HG02840 (cell line): ENCODE results near the gene MS4A6E.

ENCODE experiments used
- ATAC-seq: cut with Tn5 transposase; IDR thresholded peaks from one replicate; pipeline ENCODE4 v1.9.1; 2021; ENCODE audit warnings: mild to moderate bottlenecking, moderate library complexity, moderate number of reproducible peaks; ENCODE audit not compliant: unreplicated experiment, low FRiP score

The MS4A6E gene

GRCh38 chr11:60371386-60371785 is 44.3 kb downstream of the MS4A6E start:
- ATAC-seq, result no peak

DNA sequence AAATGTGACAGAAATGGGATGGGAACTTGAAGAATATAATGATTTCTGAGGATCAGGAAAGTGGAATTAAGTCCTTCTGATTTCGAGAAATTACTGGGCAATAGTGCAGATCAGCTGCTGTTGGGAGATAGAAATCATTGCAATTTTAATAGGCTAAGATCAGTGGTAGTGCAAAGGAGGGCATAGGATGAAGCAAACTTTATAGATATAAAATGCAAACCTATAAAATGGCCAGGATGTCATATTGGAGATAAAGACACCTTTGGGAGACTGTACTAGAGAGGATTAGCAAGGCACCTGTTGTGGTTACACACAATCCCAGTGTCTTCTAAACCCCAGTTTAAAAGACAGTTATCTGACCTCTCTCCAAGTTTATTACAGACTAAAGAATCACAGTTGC is 44.8 kb downstream of the MS4A6E start:
- no peak for ATAC-seq

DNA sequence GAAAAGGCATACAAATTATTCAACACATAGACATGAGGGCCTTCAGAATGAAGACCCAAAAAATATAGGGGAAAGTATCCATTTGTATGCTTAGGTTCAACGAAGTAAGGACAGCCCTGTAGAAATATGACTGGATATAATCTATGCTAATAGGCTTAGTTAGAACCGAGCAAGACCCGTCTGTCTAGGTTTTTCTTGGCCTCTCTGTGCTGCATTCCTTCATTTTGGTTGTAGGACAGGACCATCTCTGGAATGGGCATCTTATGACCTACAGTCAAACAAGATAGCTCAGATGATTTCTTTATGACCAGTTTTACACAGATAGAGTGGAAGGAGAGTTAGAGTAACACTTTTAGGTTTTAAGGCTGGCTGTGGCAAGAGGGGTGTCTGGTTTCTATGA is 45.7 kb downstream of the MS4A6E start:
- ATAC-seq, result no peak

- no peak for ATAC-seq
Measured at GRCh38 chr11:60375316-60375715, 48.3 kb downstream of the MS4A6E start.

GRCh38 chr11:60376601-60377000 is 49.5 kb downstream of the MS4A6E start:
- no peak for ATAC-seq

GRCh38 chr11:60377401-60378136 is 50.5 kb downstream of the MS4A6E start:
- ATAC-seq, result no peak

DNA sequence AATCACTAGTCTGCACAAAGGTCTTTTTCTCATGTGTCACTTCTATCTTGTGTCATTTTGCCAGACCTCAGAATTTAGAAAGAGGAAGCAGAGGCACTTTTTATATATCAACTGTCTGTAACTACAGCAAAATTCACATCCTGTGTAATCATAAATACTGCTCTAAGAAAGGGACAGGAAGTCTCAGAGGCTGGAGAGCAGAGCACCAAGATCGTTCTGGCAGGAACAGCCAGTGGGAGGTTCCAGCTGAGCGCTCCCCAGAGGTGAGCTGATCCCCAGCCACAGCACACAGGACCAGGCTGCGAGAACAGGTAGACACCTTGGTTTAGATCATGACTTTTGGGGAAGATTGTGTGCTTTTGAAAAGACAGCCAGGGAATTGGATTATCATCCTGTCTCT is 51.3 kb downstream of the MS4A6E start, which contains the start of gene MS4A7:
MS4A7 (plus strand) TSS at position 179 of the 400 bp plus-strand sequence. CDS start 4,610 bp downstream, outside the sequence.
- peak; percentile 81 for ATAC-seq

DNA sequence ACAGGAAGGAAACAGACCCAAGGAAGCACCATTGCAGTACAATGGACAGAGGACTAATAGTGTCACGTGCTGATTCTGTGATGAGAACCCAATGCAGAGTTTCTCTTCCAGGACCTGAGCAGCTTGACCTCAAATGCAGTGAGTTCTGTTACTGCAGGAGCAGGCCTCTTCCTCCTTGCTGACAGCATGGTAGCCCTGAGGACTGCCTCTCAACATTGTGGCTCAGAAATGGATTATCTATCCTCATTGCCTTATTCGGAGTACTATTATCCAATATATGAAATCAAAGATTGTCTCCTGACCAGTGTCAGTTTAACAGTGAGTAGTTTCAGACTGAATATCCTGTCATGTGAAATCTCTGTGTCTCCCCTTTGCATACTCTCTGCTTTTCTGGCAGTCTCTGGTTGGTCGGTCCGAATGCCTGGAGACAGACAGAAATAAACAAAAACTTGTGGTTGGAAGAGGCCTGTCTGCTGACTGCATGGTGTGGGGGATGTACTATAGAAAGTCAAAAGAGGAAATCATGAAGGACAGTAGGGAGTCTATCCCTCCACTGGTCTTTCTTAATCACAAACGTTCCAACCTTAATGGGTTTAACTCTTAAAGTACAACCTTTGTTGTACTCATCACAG is 62.3 kb downstream of the MS4A6E start:
- peak; percentile 78 for ATAC-seq

DNA sequence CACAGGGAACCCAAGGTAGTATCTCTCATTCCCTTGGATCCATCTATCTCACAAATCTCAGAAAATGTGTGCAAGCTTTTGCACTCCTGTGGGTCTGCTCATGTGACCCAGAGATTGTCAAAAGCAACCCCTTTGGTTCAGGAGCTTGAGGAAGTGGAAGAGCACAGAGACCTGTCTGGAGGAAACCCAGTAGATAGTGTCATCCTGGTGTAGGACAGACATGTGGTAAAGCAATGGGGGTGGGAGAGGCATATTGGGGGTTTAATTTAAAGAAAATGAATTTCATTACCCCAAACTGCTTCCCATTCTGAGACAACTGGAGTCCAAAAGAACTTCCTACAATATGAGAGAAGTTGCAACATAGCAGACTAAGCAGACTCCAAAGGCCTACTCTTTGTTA is 63.4 kb downstream of the MS4A6E start:
- ATAC-seq, result no peak
